Liver (tissue), 9 donors: ENCODE data around the gene FRMD4A. TPM values are rescaled to one million over a fixed set of nuclear protein-coding genes. Genes with fewer than 3 reads are reported as not detected.

Experiments used
- DNase-seq: peaks from one replicate; pipeline ENCODE4 v3.0.0-alpha.2; 2017; ENCODE audit warnings: low spot score
- H3K27ac ChIP-seq, 2 donors: one replicate each; pipeline ENCODE4 v1.7.0; 2013; ENCODE audit warnings: inconsistent platforms in 2 of 2, low read length in 2 of 2, control low read depth in 1 of 2, low read depth in 1 of 2, mild to moderate bottlenecking in 1 of 2
- H3K27me3 ChIP-seq, 4 donors: one replicate each; pipeline versions ENCODE4 v1.6.1 to v1.7.0; 2013; ENCODE audit warnings: low read length in 3 of 4, inconsistent platforms in 1 of 4, mild to moderate bottlenecking in 1 of 4, moderate library complexity in 1 of 4; ENCODE audit not compliant: control insufficient read depth in 4 of 4, insufficient read depth in 4 of 4
- H3K36me3 ChIP-seq, 4 donors: one replicate each; pipeline versions ENCODE4 v1.6.1 to v1.7.0; 2013; ENCODE audit warnings: low read length in 3 of 4, mild to moderate bottlenecking in 3 of 4, low read depth in 1 of 4, moderate library complexity in 1 of 4; ENCODE audit not compliant: control insufficient read depth in 4 of 4, insufficient read depth in 3 of 4
- H3K4me1 ChIP-seq, 4 donors: one replicate each; pipeline versions ENCODE4 v1.6.1 to v1.7.0; 2013; ENCODE audit warnings: low read length in 3 of 4, mild to moderate bottlenecking in 3 of 4, moderate library complexity in 1 of 4; ENCODE audit not compliant: control insufficient read depth in 4 of 4, insufficient read depth in 4 of 4
- H3K4me3 ChIP-seq, 3 donors: one replicate each; pipeline versions ENCODE4 v1.6.1 to v1.7.0; 2013; ENCODE audit warnings: low read length in 3 of 3, control low read depth in 1 of 3, low read depth in 1 of 3, mild to moderate bottlenecking in 1 of 3
- H3K9ac ChIP-seq, 2 donors: one replicate each; pipeline ENCODE4 v1.7.0; 2013; ENCODE audit warnings: low read length in 2 of 2, mild to moderate bottlenecking in 2 of 2, moderate library complexity in 2 of 2, control low read depth in 1 of 2, low read depth in 1 of 2
- H3K9me3 ChIP-seq, 4 donors: one replicate each; pipeline versions ENCODE4 v1.6.1 to v1.7.0; 2013; ENCODE audit warnings: low read length in 3 of 4; ENCODE audit not compliant: control insufficient read depth in 4 of 4
- ATF3 ChIP-seq: IDR thresholded peaks from 2 replicates; pipeline ENCODE4 v1.6.1; 2016; ENCODE audit warnings: antibody characterized with exemption
- EGR1 ChIP-seq, 2 donors: IDR thresholded peaks; 2 replicates each; pipeline ENCODE4 v1.6.1; 2016 to 2018; ENCODE audit warnings: antibody characterized with exemption in 2 of 2, low read depth in 2 of 2
- HNF4A ChIP-seq, 2 donors: conservative IDR thresholded peaks; 2 replicates each; pipeline ENCODE4 v1.6.1; 2016; ENCODE audit warnings: antibody characterized with exemption in 2 of 2, mild to moderate bottlenecking in 2 of 2
- JUND ChIP-seq, 2 donors: IDR thresholded peaks; 2 replicates each; pipeline ENCODE4 v1.6.1; 2016; ENCODE audit warnings: antibody characterized with exemption in 2 of 2
- RXRA ChIP-seq, 2 donors: IDR thresholded peaks; 2 replicates each; pipeline ENCODE4 v1.6.1; 2017 to 2018; ENCODE audit warnings: antibody characterized with exemption in 2 of 2, mild to moderate bottlenecking in 1 of 2
- ZBTB33 ChIP-seq: IDR thresholded peaks from 2 replicates; pipeline ENCODE4 v1.6.1; 2016; ENCODE audit warnings: antibody characterized with exemption
- WGBS: extraction: QIAGEN DNeasy Blood & Tissue Kit; methylation state at CpG from one replicate; pipeline ENCODE4 v1.1.7; 2013; 5-methylcytosine and 5-hydroxymethylcytosine counted together
- polyA plus RNA-seq, 2 donors: library from polyadenylated mRNA; stranded (reverse) in 1 of 2; unstranded in 1 of 2; fragments of 200-250 nt in 1 of 2; fragments of >200 nt in 1 of 2; fragmentation: Nextera tagmentation in 1 of 2; extraction: Ambion mirVana in 1 of 2; gene quantifications; one replicate each; pipeline versions ENCODE4 v1.2.1 to v1.2.3, GENCODE V29; 2013 to 2015
- total RNA-seq, 2 donors: library from RNA; depleted of rRNA; stranded (reverse); fragments of >200 nt; gene quantifications; one replicate each; pipeline ENCODE4 v1.2.3, GENCODE V29; 2014
- TF ChIP-seq, protein P1 (sequence below): IDR thresholded peaks from 2 replicates; pipeline ENCODE4 v1.6.1; 2016; ENCODE audit warnings: antibody characterized with exemption, mild to moderate bottlenecking
- TF ChIP-seq, protein P2 (sequence below): fragments of 150-350 bp; IDR thresholded peaks from 2 replicates; pipeline ENCODE4 v1.5.1; 2017; ENCODE audit warnings: improper control_type of control experiment, low read depth, low read length; ENCODE audit not compliant: missing input control
- donor health status: healthy.
- donor health status: healthy.
- donor health status: healthy.
- donor health status: healthy.
- donor health status: healthy.

Gene FRMD4A
- total and polyA plus RNA-seq, 4 donors: 8.2 to 34.3 (median 13.1) TPM

DNA sequence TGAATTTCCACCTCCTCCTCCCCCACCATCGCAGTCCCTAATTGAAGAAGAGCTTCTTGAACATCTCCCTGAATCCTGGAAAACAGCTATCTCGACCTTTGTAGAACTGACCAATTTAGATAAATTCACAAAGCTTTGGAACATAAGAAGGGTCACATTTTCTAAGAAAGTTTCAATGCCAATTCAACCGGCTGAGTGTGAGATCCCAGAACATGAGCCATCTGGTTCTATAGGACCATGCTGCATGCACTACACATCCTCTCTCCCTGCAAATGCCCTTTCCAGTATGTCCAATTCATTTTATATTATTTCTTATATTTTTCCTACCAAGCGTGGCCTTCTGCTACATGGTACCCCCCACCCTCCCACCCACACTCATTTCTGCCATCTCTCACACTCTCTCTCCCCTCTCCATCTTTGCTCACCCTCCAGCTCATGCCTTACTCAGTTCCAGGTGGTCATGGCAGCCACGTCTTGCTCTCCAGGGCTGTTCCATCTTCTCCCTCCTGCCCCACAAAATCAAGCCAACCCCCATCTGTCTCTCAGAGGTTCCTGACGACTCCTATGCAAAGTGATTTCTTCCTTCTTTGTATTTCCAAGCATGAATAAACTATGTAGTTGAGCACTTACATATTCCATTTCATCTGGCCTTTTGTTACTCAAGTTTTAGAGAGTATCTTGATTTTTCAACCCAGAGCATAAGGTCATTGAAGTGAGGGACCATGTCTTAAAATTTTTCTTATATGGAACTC lies 19.3 kb downstream of the FRMD4A start (continued):
- TF ChIP-seq, protein P1, sequence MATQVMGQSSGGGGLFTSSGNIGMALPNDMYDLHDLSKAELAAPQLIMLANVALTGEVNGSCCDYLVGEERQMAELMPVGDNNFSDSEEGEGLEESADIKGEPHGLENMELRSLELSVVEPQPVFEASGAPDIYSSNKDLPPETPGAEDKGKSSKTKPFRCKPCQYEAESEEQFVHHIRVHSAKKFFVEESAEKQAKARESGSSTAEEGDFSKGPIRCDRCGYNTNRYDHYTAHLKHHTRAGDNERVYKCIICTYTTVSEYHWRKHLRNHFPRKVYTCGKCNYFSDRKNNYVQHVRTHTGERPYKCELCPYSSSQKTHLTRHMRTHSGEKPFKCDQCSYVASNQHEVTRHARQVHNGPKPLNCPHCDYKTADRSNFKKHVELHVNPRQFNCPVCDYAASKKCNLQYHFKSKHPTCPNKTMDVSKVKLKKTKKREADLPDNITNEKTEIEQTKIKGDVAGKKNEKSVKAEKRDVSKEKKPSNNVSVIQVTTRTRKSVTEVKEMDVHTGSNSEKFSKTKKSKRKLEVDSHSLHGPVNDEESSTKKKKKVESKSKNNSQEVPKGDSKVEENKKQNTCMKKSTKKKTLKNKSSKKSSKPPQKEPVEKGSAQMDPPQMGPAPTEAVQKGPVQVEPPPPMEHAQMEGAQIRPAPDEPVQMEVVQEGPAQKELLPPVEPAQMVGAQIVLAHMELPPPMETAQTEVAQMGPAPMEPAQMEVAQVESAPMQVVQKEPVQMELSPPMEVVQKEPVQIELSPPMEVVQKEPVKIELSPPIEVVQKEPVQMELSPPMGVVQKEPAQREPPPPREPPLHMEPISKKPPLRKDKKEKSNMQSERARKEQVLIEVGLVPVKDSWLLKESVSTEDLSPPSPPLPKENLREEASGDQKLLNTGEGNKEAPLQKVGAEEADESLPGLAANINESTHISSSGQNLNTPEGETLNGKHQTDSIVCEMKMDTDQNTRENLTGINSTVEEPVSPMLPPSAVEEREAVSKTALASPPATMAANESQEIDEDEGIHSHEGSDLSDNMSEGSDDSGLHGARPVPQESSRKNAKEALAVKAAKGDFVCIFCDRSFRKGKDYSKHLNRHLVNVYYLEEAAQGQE: no peak

- Histone ChIP-seq H3K36me3 (no peaks in the 10 kb centered on the region), H3K4me1 (no peaks in the 10 kb centered on the region), H3K4me3 (no peak overlapping the region), H3K27ac (no peak overlapping the region), H3K27me3 (no peaks in the 10 kb centered on the region), H3K9me3 (no peaks in the 10 kb centered on the region), H3K9ac (no peak overlapping the region)
- TF ChIP-seq JUND (IDR thresholded peaks at IDR 0.05): no peak
- no peak for TF ChIP-seq ATF3
- no peak for TF ChIP-seq RXRA (IDR thresholded peaks at IDR 0.05)
- TF ChIP-seq ZBTB33: no peak
- no peak for TF ChIP-seq EGR1 (IDR thresholded peaks at IDR 0.05; ENCODE audit: low read depth in 2 of 2)
- 73% methylated on average over 10 of the region's 10 CpGs for WGBS
- DNase-seq: no peak
These were observed 21.1 kb downstream of the FRMD4A start for GRCh38 chr10:14309593-14309992.

DNA sequence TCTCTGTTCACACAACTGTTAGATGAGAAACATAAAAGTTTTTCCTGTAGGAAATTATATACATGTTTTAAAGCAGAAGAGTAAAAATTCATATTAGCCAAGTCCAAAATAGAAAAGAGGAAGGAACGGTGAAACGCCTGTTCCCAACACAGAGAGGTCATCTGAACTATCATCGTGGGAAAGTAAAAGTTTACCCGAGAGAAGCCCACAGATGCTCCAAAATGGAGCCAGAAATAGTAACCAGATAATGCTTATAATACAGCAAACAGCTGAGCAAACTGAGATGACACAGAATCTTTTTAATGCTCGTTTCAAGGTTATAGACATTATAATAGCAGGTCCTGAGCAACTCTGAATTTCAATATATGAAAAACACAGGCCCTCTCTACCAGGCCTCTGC lies 24.5 kb downstream of the FRMD4A start:
- peaks cover 0 to 4% (median 0%) of the 10 kb centered on the region in 4 donors for H3K27me3 ChIP-seq
- DNase-seq: no peak
- H3K27ac ChIP-seq: no peak overlapping the region
- H3K9ac ChIP-seq: no peak overlapping the region
- no peaks in the 10 kb centered on the region for H3K4me1 ChIP-seq
- TF ChIP-seq JUND (IDR thresholded peaks at IDR 0.05) (no peak), HNF4A (conservative IDR thresholded peaks at IDR 0.05) (no peak)
- TF ChIP-seq, protein P2, sequence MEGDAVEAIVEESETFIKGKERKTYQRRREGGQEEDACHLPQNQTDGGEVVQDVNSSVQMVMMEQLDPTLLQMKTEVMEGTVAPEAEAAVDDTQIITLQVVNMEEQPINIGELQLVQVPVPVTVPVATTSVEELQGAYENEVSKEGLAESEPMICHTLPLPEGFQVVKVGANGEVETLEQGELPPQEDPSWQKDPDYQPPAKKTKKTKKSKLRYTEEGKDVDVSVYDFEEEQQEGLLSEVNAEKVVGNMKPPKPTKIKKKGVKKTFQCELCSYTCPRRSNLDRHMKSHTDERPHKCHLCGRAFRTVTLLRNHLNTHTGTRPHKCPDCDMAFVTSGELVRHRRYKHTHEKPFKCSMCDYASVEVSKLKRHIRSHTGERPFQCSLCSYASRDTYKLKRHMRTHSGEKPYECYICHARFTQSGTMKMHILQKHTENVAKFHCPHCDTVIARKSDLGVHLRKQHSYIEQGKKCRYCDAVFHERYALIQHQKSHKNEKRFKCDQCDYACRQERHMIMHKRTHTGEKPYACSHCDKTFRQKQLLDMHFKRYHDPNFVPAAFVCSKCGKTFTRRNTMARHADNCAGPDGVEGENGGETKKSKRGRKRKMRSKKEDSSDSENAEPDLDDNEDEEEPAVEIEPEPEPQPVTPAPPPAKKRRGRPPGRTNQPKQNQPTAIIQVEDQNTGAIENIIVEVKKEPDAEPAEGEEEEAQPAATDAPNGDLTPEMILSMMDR: no peak
- H3K36me3 ChIP-seq: no peaks in the 10 kb centered on the region
- WGBS: 67% methylated on average over 5 of the region's 5 CpGs
- H3K9me3 ChIP-seq: no peaks in the 10 kb centered on the region
- H3K4me3 ChIP-seq: no peak overlapping the region
